GM19099 (cell line): ENCODE results near the gene MARCHF2.

Source experiments
- POLR2A ChIP-seq: IDR thresholded peaks from 3 replicates; pipeline ENCODE4 v1.6.1; 2011; ENCODE audit warnings: low read depth; ENCODE audit not compliant: insufficient read length; ENCODE audit errors: extremely low read depth

Gene MARCHF2

GRCh38 chr19:8412783-8413628, at the start of gene MARCHF2:
Gene MARCHF2 (plus strand): TSS chr19:8413305. CDS start chr19:8421841, 8,536 bp downstream.
- TF ChIP-seq POLR2A = peak; percentile 66

GRCh38 chr19:8363803-8364771, 49.0 kb upstream of the MARCHF2 start, which contains the start of gene ANGPTL4:
Gene ANGPTL4 (plus strand): TSS chr19:8364155. CDS start chr19:8364322, 167 bp downstream.
- TF ChIP-seq POLR2A = no peak

GRCh38 chr19:8366121-8366581, 47.0 kb upstream of the MARCHF2 start:
- no peak for TF ChIP-seq POLR2A

- TF ChIP-seq POLR2A = no peak
Observed at GRCh38 chr19:8366961-8367326, 46.2 kb upstream of the MARCHF2 start.

- TF ChIP-seq POLR2A = no peak
Observed at GRCh38 chr19:8367327-8368001, 45.6 kb upstream of the MARCHF2 start.

- TF ChIP-seq POLR2A = no peak
Observed at GRCh38 chr19:8370176-8371010, 42.7 kb upstream of the MARCHF2 start.

- TF ChIP-seq POLR2A = no peak
Observed at GRCh38 chr19:8371011-8371804, 41.9 kb upstream of the MARCHF2 start.

GRCh38 chr19:8373867-8374813, 39.0 kb upstream of the MARCHF2 start:
- TF ChIP-seq POLR2A = no peak

GRCh38 chr19:8377598-8377997, 35.5 kb upstream of the MARCHF2 start:
- TF ChIP-seq POLR2A = no peak

- TF ChIP-seq POLR2A = no peak
Observed at GRCh38 chr19:8386990-8387389, 26.1 kb upstream of the MARCHF2 start.

GRCh38 chr19:8387688-8388611, 25.2 kb upstream of the MARCHF2 start:
- TF ChIP-seq POLR2A = no peak
